HG02852 (cell line): Measurements from ENCODE around the gene VWCE.
"Not testable (repeated sequence)": the region's sequence is repeated elsewhere in the genome, so short reads cannot be mapped to it uniquely, and the experiment has no call there.

Experiments
- ATAC-seq: cut with Tn5 transposase; IDR thresholded peaks from one replicate; pipeline ENCODE4 v1.9.1; 2021; ENCODE audit warnings: mild to moderate bottlenecking, moderate library complexity; ENCODE audit not compliant: unreplicated experiment

Gene VWCE

DNA sequence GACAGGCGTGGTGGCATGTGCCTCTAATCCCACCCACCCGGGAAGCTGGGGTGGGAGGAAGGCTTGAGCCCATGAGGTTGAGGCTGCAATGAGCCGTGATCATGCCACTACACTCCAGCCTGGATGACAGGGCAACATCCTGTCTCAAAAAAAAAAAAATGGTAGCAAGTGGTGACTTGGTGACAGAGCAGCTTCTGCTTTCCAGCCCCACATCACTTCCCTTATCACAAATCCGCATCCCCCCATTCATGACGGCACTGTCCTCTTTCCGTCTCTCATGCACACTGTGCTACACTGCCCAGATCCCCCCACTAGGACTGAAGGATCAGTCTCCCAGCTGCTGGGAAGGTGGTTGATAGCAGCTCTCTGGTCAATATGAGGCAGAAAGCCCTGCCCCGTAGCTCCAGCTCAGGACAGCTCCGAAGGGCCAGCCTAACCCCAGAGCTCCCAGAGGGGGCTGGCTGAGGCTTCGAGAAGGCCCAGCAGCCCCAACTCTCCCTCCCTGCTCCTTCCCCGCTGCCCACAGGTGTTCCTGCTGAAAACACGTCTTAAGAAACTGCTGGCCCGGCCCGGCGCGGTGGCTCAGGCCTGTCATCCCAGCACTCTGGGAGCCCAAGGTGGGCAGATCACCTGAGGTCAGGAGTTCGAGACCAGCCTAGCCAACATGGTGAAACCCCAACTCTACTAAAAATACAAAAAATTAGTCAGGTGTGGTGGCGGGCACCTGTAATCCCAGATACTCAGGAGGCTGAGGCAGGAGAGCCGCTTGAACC is 38.2 kb downstream of the VWCE start:
- no peak for ATAC-seq

DNA sequence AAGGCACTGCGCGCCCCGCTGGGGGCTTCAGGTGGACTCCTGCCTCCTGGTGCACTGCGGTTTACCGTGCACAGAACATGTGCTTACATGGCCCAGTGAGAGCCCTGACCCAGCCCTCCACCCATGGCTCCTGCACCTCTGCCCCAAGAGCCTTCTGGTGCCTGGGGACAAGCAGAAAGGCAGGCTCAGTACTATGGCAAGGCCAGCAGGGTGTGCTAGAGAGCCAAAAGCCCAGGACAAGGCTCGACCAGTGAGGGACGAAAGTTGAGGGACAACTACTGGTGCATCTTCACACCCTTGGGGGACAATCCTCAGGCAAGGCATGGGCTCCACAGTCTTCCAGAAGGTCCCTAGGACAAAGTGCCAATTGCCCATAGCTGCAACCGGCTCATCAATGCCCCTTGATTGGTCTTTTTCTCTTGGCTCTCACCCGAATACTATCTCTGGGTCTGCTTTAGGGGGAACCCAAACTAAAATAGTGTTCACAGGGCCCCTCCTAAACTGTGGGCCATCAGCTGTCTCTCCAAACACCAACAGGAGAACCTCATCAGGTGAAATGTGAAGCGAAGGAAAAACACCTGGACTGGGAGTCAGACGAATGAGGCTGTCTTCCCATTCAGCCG is 40.6 kb downstream of the VWCE start:
- no peak for ATAC-seq

- ATAC-seq, result not testable (repeated sequence)
Observed at GRCh38 chr11:61252332-61252731, 42.8 kb downstream of the VWCE start.

GRCh38 chr11:61250796-61251765 is 44.0 kb downstream of the VWCE start:
- not testable (repeated sequence) for ATAC-seq

- not testable (repeated sequence) for ATAC-seq
Observed at GRCh38 chr11:61249201-61249600, 45.9 kb downstream of the VWCE start.

GRCh38 chr11:61248071-61248470 is 47.0 kb downstream of the VWCE start:
- not testable (repeated sequence) for ATAC-seq

GRCh38 chr11:61245284-61245964 is 49.7 kb downstream of the VWCE start:
- ATAC-seq, result not testable (repeated sequence)

- ATAC-seq, result not testable (repeated sequence)
Observed at GRCh38 chr11:61241526-61241925, 53.6 kb downstream of the VWCE start.

- not testable (repeated sequence) for ATAC-seq
Observed at GRCh38 chr11:61240875-61241274, 54.2 kb downstream of the VWCE start, which contains the start of gene PGA5. Gene PGA5 (plus strand): TSS chr11:61241175. CDS start chr11:61241227, 52 bp downstream.

DNA sequence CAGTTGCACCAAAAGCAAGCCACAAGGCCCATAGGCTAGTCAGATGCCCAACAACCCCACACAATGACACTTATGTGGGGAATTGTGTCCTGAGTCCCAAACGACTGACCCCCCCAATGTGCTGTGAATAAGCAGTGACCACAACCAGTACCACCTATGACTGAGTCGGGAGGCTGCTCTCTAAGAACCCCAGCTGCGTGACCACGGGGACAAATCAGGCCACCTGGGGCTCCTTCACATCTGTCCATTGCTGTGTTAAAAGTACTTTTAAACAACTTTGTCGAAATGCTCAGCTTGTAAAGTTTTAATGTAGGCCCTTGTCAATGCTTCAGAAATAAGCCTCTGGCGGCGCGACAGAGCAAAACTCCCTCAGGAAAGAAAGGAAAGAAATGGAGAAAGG is 54.8 kb downstream of the VWCE start:
- not testable (repeated sequence) for ATAC-seq

DNA sequence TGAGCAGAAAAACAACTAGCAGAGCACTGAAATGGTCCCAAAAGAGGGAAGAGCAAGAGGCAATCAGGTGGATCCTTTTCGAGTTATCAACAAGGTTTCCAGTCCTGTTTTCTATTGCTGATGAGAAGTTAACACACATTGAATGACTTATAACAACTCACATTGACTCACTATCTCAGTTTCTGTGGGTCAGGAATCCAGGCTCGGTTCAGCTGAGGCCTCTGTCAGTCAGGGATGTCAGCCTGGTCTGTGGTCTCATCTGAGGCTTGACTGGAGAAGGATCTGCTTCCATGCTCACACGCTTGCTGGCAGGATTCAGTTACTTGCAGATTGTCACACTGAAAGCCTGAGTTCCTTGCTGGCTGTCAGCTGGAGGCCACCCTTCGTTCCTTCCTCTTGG is 58.0 kb downstream of the VWCE start:
- not testable (repeated sequence) for ATAC-seq

GRCh38 chr11:61232548-61233145 is 62.5 kb downstream of the VWCE start:
- not testable (repeated sequence) for ATAC-seq

DNA sequence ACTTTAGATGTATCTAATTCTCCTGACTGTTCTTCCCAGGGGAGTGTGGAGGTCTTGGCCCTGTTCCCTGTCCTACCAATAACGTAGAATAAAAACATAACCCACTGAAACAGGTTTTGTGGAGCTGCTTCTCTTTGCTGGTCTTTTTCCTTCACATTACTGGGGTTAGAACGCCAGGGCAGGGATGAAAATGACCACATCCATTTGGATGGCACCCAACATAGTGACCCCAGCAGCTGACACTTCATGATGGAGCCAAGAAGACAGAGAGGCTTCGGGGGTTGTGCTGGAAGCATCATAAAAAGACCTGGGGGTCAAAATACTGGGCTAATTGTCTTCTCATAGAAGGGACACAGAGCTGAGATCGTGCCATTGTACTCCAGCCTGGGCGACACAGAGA is 63.5 kb downstream of the VWCE start:
- ATAC-seq, result not testable (repeated sequence)

- not testable (repeated sequence) for ATAC-seq
Observed at GRCh38 chr11:61231033-61231432, 64.1 kb downstream of the VWCE start.

GRCh38 chr11:61229458-61229857 is 65.7 kb downstream of the VWCE start:
- ATAC-seq, result not testable (repeated sequence)

- ATAC-seq, result not testable (repeated sequence)
Observed at GRCh38 chr11:61226457-61227137, 68.5 kb downstream of the VWCE start.

DNA sequence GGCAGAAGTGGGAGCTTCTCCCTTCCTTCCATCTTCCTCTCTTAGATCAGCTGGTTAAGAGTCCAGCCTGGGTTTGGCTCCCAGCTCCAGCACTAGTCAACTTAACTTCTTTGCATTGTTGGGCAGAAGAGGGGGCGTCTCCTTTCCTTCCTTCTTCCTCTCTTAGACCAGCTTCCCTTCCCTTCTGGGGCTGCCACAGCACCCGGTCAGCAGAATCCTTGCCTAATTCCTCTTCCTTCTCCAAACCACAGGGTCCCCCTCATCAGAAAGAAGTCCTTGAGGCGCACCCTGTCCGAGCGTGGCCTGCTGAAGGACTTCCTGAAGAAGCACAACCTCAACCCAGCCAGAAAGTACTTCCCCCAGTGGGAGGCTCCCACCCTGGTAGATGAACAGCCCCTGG is 72.4 kb downstream of the VWCE start:
- ATAC-seq, result not testable (repeated sequence)

- ATAC-seq, result not testable (repeated sequence)
Observed at GRCh38 chr11:61222047-61222446, 73.1 kb downstream of the VWCE start, which contains the start of gene PGA4. Gene PGA4 (plus strand): TSS chr11:61222347. CDS start chr11:61222401, 54 bp downstream.

GRCh38 chr11:61219016-61219415 is 76.1 kb downstream of the VWCE start:
- ATAC-seq, result not testable (repeated sequence)
